GM18909 (cell line): Measurements from ENCODE around the gene FRMPD4.

Source experiments
- ATAC-seq: cut with Tn5 transposase; IDR thresholded peaks from one replicate; pipeline ENCODE4 v1.9.1; 2021; ENCODE audit warnings: mild to moderate bottlenecking; ENCODE audit not compliant: unreplicated experiment, poor library complexity

FRMPD4 gene

DNA sequence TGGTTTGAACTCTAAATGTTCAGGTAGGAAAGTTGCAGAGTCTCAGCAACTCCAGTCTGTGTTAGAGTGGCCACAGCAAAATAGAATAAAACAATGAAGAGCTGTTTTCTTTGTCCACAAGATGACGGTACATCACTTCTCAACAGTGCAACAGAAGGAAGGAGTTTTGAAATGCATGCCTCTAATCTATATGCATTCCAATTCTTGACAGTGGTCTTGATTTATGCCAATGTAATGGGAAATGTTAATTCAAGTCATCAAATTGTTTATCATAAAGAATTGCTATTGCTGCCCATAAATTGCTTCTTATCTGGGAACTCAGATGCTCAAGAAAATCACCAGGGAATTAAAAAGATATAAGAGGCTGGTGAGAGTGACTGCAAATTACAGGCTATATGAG lies 457.4 kb downstream of the FRMPD4 start:
- no peak for ATAC-seq

DNA sequence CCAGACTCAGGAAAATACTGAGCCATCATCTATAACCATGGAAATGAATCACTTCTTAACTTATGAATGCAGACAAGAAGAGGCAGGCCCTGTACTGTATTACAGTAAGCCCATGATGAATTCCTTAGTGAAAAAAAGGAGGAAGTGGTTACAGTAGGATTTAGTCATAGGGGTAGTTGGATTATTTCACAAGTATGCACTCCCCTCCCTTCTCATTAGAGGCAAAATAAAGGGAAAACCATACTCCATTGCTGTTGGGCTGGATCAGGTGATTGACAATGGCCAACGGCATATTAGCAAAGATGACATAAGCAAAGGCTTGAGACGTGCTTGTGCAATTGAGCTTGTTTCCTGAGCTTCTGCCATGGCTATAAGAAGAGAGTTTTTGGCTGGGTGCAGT lies 471.8 kb downstream of the FRMPD4 start:
- no peak for ATAC-seq

DNA sequence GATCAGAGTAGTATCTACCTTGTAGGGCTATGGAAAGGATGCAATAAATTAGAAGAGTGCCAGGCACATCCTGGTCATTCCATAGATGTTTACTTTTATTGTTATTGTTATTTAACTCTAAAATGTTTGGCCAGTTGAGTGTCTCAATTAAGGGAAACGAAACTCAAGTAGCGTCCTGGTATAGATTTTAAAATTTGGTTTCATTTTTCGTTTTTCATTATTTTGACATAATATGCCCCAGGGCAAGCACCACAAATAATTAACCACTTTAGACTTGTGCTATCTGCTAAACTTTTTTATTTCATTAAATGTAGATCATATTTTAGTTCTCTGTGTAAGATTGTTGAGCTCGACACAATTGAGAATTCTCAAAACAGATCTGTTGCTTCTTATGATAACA lies 473.2 kb downstream of the FRMPD4 start:
- ATAC-seq, result no peak

DNA sequence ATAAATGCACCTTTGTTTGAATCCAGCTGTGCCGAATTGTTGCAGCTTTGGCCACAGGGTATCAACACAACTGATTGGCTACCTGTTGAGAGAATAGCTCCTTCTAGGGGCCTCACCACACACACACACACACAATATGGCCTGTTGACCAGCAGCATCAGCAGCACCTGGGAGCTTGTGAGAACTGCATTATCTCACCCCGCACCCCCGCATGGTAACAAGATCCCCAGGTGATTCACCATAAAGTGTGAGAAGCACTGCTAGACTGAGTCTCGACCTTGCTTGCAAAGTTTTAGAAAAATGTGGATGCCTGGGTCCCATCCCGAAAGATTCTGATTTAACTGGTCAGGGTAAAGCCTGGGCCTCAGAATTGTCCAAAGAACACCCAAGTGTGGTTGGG lies 476.0 kb downstream of the FRMPD4 start:
- ATAC-seq, result no peak

DNA sequence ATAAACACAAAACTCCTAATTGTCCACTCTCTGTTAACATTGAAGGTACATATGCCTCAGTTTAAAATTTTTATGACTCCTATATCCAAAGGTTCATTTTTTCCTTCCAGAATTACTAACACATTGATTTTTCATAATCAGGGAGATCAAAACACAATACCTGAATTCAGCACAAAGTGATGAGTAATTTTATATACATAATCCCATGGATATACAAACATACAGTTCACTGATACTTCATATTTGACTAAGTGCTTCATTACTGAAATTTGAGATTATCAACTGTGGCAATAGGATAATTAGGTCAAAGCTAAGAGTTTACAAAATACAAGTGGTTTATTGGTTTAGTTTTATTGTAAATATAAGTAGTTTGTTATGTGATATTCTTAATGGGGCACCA lies 476.8 kb downstream of the FRMPD4 start:
- no peak for ATAC-seq

DNA sequence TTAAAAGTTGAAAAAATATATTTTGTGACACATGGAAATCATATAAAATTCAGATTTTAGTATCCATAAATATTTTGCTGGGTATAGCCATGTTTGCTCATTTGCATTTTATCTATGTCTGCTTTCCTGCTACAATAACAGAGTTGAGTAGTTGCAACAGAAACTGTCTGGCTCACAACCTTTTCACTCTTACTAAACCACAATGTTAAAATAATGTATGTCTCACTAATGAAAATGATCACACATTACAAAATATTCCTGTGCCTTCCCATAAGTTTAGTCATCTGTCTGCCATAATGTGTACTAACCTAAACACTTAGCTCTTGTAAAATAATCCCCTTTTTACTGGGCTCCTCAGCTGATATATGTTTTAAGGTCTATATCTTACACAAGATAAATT lies 479.0 kb downstream of the FRMPD4 start:
- ATAC-seq, result no peak

DNA sequence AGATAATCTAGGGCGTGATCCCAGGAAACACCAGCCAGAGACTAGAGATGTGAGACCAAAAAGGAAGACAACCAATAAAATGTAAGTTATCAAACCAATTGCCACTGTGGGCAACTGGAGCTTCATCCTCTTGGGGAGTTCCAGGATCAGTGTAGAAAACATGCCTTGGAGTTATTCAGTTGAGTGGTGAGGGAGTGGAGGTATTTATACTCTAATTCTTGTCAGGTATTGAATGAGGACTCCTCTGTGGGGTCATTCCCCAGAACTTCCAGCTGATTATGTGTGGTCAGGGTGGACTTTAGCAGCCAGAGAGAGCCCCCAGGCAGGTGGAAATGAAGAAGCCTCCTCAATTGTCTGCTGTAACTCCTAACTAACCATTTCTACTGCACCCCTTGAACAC lies 509.0 kb downstream of the FRMPD4 start:
- no peak for ATAC-seq

DNA sequence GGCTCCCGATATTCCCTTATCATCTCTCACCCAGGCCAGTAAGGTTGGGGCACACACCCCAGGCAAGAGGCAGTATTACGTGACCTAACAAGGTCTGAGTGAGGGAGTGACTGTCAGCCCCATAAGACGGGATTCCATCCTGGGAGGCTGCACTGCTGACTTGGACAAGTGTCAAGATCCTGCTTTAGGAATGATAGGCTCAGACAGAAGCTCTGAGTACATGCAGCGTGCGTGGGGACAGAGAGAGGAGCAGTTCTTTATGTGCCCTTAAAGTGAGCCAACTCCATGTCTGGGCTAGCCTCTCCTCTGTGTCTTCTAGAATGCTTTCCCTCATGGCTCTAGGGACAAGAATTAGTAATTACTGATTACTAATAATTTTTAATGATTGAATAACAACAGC lies 510.7 kb downstream of the FRMPD4 start:
- no peak for ATAC-seq

DNA sequence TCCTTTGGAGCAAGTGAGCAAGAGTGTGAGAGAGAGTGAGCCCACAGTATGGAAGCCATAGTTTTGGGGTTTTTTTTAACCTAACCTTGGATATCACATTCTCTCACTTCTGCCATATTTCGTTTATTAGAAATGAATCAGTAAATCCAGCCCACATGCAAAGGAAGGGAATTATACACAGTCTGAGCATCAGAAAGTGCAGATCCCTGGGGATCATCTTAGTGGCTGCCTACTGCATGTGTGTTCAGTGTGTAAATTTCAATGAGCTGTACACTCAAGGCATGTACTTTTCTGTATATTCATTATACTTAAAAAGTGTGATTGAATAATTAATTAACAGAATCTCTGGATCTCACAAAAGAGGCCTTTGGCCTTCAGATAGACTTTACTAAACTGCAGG lies 519.2 kb downstream of the FRMPD4 start:
- no peak for ATAC-seq

DNA sequence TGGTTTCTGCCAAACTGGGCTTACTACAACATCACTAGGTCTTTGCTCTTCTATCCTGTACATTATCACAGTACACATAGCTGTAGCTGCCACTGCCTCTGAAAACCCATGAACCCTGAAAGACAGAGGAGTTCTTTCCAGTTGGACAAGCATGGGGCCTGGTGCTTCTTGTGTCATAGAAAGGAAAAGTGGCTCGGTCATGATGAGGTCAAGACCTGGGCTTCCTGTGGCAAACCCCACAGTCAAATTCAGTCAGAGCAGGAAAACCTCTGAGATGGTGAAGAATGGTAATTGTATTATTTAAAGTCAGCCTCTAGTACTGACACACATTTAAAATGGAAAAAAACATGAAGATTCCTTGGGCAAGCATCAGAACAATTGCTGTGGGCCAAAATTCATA lies 519.6 kb downstream of the FRMPD4 start:
- peak; percentile 59 for ATAC-seq

DNA sequence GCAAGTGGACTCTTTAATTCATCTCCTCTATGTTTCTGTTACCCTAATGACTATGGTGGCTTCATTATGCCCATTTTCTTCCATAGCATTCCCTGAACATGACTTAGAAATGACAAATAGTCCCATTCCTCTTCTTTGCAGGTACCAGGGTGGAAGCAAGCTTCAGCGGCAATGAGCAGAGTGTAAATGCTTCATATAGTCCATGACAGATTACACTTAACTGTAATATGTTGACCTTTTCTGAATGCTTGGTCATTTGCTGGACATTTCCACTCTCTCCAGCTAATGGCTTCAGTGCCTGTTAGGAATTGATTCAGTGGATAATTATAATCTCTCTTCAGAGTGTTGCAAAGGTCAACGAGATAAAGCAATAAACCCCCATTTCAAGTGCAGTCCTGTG lies 523.2 kb downstream of the FRMPD4 start:
- no peak for ATAC-seq

DNA sequence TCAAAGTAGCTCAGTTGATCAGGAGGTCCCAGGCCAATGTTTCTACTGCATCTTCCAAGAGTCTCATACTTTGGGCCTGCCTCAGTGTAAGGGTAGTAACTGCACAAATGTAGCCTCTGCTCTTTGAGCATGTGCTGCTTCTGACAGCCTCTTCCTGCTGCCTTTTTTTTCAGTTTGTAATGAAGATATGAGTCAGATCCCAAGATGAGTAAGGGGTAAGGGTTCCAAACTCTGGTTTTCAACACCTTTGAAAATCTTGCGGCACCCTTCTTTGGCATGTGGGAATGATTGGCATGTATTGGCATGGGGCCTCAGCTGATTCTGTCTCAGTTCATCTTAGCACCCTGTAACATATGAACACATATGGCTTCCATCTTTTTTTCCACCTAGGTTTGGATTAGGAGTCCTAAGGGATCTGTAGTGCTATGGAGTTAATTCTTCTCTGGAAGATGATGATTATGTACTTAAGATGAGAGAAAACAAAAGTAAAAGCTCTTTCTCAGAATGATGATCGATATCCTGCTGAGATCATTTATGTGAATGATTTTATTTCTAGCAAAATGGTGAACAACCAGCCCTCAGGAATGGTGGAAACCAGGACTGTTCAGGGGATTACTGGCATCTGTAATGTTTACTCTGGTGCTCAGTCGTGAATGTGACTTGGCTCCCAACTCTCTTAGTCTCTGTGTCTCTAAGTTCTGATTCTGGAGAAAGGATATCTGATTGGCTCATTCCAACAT lies 534.3 kb downstream of the FRMPD4 start:
- ATAC-seq, result no peak

DNA sequence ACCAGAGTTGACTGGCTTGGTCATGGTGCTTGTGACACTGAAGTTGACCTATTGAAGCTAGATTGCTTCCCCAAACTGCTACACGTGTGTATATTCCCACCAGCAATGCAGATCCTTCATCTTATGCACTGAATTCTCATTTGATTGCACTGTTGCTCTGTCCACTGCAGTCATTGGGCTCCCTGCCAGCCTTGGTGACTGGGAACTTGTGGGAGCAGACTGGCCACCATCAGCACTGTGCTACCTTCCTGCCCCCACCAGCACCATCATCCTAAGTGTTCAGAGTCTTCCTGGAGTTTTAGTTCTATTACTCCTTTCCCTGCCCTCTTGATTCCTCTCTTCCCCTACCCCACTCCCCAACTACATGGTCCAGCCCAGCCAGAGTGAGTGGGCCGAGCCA lies 535.2 kb downstream of the FRMPD4 start:
- no peak for ATAC-seq

DNA sequence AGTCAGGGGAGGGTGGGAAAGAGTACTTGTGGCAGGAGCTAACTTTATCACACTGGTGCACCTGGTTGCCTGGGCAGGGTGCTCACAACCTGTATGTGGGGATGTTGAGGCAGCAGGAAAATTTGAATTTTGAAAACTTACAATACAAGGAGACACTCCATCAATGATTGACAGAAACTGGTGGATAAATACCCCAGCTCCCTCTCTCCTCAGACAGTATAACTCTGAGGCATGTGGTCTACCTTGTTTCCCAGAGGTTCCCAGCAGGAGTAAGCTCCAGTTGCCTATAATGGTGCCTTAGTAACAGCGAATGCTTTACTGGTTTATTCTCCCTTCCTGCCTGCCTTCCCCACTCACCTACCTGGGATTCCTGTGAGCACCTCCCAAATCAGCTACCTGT lies 541.2 kb downstream of the FRMPD4 start:
- no peak for ATAC-seq

DNA sequence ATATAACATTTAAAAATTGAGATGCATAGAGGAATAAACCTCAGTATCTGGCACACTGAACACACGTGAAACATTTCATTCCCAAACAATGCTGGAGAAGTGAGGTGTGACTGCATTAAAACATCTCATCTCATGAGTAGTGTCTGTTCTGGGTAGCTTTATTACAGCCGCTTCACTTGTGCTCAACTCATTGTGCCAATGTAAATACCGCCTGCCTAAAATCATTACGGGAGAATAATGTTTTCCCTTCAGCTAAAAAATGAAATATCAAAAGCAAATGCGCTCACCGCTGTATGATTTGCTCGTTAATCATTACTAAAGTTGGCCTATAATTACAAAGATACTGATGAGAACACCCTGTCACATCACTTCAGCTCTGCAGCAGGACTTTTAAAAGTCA lies 542.8 kb downstream of the FRMPD4 start:
- no peak for ATAC-seq

DNA sequence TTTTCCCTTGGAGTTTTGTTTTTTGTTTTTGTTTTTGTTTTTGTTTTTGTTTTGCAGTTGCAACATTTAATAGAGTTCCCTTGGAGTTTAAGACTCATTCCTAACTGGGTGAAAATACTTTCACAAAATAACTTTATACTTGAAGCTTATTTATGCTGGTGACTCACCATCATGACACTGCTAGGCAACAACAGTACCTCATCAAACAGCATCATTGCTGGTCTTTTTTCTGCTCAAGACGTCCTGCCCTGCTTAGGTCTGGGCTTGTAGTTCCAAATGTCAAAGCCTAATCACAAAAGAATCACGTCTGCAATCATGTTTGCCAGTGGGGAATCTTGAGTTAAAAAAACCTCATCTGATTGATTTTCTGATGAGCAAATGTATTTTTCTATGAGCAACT lies 547.3 kb downstream of the FRMPD4 start:
- no peak for ATAC-seq

DNA sequence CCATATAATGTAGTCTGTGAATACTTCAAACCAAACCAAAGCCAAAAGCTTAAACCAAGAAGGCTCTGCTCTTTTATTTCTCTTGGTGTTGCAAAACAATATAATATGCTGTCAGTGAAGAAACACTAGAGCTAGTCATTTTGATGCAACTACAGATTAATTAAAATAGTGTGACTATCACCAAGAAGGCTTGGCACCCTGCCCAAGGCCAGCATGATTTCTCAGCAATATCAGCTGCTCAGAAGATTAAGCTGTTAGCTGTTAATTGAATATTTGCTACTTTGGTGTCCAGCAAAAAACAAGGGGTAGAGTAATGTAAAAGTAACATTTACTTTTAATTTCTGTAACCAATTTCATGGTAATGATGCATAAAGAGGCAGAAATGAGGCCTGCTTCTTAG lies 548.1 kb downstream of the FRMPD4 start:
- no peak for ATAC-seq

DNA sequence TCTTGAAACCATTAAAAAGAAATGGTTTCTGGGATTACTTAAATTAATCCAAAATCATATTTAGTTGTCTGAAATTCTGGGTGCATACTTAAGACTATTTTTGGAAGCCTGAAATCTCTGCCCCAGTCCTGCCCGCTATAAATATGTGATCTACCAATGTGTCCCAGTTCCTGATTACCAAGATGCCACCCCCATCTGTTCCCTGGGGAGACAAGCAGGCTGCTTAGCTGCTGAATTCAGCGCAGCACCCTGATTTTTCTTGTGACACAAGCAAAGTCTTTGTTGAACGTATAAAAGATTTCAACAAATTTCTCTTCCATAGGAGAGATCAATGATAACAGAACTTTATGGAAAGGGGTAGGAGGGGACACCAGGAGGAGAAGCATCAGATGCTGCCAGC lies 552.4 kb downstream of the FRMPD4 start:
- no peak for ATAC-seq

DNA sequence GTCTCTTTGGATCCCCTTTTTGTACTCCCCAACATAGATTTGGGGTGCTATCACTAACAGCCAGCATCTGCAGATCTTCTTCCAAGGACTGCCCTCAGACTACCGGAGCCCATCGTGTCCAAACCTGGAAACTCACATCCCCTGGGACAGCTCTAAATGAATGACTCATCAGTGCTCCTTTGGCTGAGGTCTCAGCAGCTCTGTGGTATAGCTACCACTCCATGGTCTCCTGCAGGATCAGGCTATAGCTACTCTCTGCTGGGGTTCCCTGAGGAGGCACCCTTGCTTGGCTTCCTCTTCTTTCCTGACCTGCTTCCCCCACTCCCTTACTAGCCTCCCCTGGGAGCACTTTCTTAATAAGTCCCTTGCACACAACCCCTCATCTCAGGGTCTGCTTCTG lies 555.5 kb downstream of the FRMPD4 start:
- no peak for ATAC-seq

DNA sequence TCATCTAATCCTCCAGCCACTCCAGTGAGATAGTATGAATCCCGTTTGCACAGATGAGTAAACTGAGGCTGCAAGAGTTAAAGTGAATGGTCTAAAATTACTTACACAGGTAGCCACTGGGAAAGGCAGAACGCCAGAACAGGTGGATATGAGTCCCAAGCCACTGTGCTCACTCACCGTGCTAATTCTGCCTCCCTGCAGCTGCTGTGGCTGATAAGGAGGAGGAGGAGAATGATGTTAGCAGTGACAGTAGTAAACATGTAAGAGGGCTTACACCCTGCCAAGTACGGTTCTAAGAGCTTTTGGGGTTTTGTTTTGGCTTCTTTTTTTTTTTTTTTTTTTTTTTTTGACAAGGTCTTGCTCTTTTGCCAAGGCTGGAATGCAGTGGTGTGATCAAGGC lies 562.5 kb downstream of the FRMPD4 start:
- ATAC-seq, result no peak

DNA sequence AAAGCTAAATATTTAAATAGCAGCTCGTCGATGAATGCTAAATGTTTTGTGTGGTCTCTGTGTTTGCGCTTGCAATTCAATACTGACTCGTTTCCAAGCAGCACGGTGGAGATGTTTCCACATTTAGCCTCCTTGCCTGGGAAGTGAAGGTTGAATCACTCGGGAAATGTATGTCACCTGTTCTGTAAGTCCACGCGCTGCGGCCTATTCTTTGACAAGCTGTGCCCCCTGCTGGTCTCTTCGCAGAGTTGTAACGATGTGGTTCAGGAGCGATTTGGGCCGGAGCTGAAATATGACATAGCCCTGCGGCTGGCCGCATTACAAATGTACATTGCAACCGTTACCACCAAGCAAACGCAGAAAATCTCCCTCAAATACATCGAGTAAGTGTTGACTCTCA lies 563.4 kb downstream of the FRMPD4 start:
- ATAC-seq, result no peak

DNA sequence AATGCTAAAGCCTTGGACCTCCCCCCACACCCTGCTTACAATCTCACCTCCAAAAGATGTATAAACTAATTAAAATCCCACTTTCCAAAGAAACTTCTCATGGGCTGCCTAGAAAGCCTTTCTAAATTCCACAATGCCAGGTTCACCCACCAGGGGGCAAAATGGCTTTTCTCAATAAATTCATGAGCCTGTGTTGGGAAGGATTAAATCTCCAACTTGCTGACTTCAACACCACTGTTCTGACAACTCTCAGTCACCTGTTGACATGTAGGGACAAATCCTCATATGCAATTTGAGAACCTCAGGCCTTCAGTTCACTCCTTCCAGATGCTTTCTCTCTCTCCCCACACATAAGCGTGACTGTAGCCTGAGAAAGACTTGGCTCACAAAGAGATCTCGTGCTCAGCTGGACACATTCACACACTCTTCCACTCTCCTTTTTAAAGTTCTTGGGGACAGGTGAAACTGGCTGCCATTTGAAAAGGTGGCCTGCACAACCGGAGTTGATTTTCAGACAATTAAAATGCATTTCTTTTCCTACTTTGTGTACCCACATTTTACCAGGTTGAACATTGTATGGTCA lies 564.3 kb downstream of the FRMPD4 start:
- no peak for ATAC-seq
